Transverse colon (tissue), 4 donors: Measurements from ENCODE around the gene RFC2. TPM values are rescaled to one million over a fixed set of nuclear protein-coding genes. Genes with fewer than 3 reads are reported as not detected.

ENCODE experiments used
- DNase-seq: peaks from one replicate; pipeline ENCODE4 v3.0.0-alpha.2; 2019
- H3K27ac ChIP-seq, 4 donors: fragments of 200-600 bp; sonication (generic); 2 replicates each; pipeline ENCODE4 v1.5.1; 2016 to 2018; ENCODE audit warnings: inconsistent platforms in 4 of 4
- H3K27me3 ChIP-seq: fragments of 200-600 bp; sonication (generic); 2 replicates; pipeline ENCODE4 v1.5.1; 2017; ENCODE audit warnings: inconsistent platforms
- H3K36me3 ChIP-seq, 4 donors: fragments of 200-600 bp; sonication (generic); 2 replicates each; pipeline ENCODE4 v1.5.1; 2017 to 2019; ENCODE audit warnings: inconsistent platforms in 4 of 4
- H3K4me1 ChIP-seq, 4 donors: fragments of 200-600 bp; sonication (generic); 2 replicates each; pipeline ENCODE4 v1.5.1; 2017 to 2020; ENCODE audit warnings: inconsistent platforms in 4 of 4
- H3K4me3 ChIP-seq, 4 donors: fragments of 200-600 bp; sonication (generic); 1 replicate in 1 of 4; 2 replicates in 3 of 4; pipeline versions ENCODE4 v1.5.1 to v1.6.1; 2017 to 2019; ENCODE audit warnings: inconsistent platforms in 4 of 4
- H3K9me3 ChIP-seq, 2 donors: fragments of 200-600 bp; sonication (generic); 2 replicates each; pipeline ENCODE4 v1.5.1; 2017 to 2019; ENCODE audit warnings: inconsistent platforms in 2 of 2
- CTCF ChIP-seq, 5 experiments: fragments of 200-600 bp in 3 of 5; fragments of 450-650 bp in 2 of 5; sonication (generic) in 3 of 5; IDR thresholded peaks; 1 replicate in 2 of 5; 2 replicates in 3 of 5; pipeline ENCODE4 v1.5.1; 2016 to 2017; ENCODE audit warnings: antibody characterized with exemption in 5 of 5, inconsistent platforms in 3 of 5, mild to moderate bottlenecking in 2 of 5, moderate library complexity in 1 of 5
- EP300 ChIP-seq: sonication (generic); formaldehyde crosslinking; IDR thresholded peaks from one replicate; pipeline ENCODE4 v1.6.1; 2017; ENCODE audit warnings: antibody characterized with exemption, low read depth
- POLR2A ChIP-seq: fragments of 450-650 bp; IDR thresholded peaks from one replicate; pipeline ENCODE4 v1.6.1; 2016; ENCODE audit warnings: antibody characterized with exemption, mild to moderate bottlenecking, moderate library complexity
- POLR2AphosphoS5 ChIP-seq, 3 donors: sonication (generic); formaldehyde crosslinking; IDR thresholded peaks; one replicate each; pipeline ENCODE4 v1.6.1; 2016; ENCODE audit warnings: antibody characterized with exemption in 3 of 3
- WGBS, 2 donors: methylation state at CpG; one replicate each; pipeline ENCODE4 v1.1.5; 2018; ENCODE audit warnings: low coverage in 1 of 2; 5-methylcytosine and 5-hydroxymethylcytosine counted together
- in situ Hi-C, 4 donors: fragments of 200-750 bp; cut with MboI; loops; one replicate each; pipeline versions ENCODE4 v1.15.0 to v1.15.1; 2017; ENCODE audit warnings: low sequenced_read_pairs in 3 of 4, low pct_ligation_motif_present in 1 of 4, low pct_unique_long_range_greater_than_20kb in 1 of 4
- intact Hi-C: fragments of 100-400 bp; cut with DNase I; formaldehyde crosslinking; loops from one replicate; pipeline ENCODE4 v1.15.1; 2023; ENCODE audit warnings: low total_unique reads
- total RNA-seq, 4 donors: library from RNA; depleted of rRNA; stranded (reverse); fragments of >200 nt; gene quantifications; one replicate each; pipeline ENCODE4 v1.1.0, GENCODE V29; 2016

The RFC2 gene
- total RNA-seq, result 10 to 100 TPM in 2 of 4 donors, 1 to 10 TPM in 2; 6.7 to 17.3 (median 9.3) TPM

- peak; percentile 82 for TF ChIP-seq POLR2A
- TF ChIP-seq POLR2AphosphoS5 (IDR thresholded peaks at IDR 0.05), result peak; percentile 90 to 95 (median 93)
- peak; percentile 57 for TF ChIP-seq EP300
- TF ChIP-seq CTCF (IDR thresholded peaks at IDR 0.05), result peak; percentile 24 to 90 (median 45)
- 0% methylated on average over 46 of the region's 75 CpGs; no CpG with 5 or more reads in 1 of the 2 donors for WGBS, 2 donors
Measured at GRCh38 chr7:74254129-74254857, at the start of gene RFC2. Gene RFC2 (minus strand): TSS chr7:74254399. CDS start chr7:74254383, 16 bp downstream.

DNA sequence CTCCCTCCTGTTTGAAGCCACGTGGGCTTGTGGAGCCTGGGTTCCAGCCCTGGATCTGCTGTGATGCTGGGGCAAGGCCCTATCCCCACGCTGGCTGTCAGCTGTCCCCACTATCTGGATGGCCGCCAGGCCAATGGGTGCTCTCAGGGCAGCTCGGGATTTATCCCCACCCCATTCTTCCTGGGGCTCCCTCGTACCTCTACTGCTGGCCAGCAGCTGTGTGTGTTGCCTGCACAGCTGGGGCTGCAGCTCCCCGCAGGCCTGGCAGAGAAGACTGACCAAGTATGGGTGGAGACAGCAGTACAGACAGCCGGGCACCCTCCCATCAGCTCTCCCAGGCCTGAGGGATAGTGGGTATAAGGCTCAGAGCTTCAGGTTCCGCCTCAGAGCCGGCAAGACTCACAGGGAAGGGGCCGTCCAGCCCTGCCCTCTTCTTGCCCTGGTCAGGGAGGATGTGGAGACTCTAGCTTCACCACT is 48.6 kb upstream of the RFC2 start:
- DNase-seq, result no peak
- no peaks in the 10 kb centered on the region for H3K27me3 ChIP-seq
- TF ChIP-seq POLR2AphosphoS5 (IDR thresholded peaks at IDR 0.05) (no peak), EP300 (no peak), POLR2A (no peak), CTCF (IDR thresholded peaks at IDR 0.05) (no peak)
- intact Hi-C loops (no loop called here), in situ Hi-C loops (no loop called here)
- no peaks in the 10 kb centered on the region for H3K36me3 ChIP-seq
- no peaks in the 10 kb centered on the region for H3K9me3 ChIP-seq
- H3K4me3 ChIP-seq, result no peak overlapping the region
- 66% methylated on average over 10 of the region's 10 CpGs; no CpG with 5 or more reads in 1 of the 2 donors for WGBS, 2 donors
- peaks cover 16 to 31% (median 22%) of the 10 kb centered on the region in 4 donors for H3K4me1 ChIP-seq
- H3K27ac ChIP-seq, result no peak overlapping the region

More at GRCh38 chr7:74254129-74254857, at the start of gene RFC2:
- peak; percentile 98 for DNase-seq
- H3K9me3 ChIP-seq, result no peaks in the 10 kb centered on the region
- peak within 1 kb of the TSS; percentile 61 to 91 (median 69) for H3K4me3 ChIP-seq
- peak within 1 kb of the TSS; percentile 94 to 99 (median 97) for H3K27ac ChIP-seq
- no peaks in the 10 kb centered on the region for H3K27me3 ChIP-seq
- in situ Hi-C loops, result no loop called here
- H3K36me3 ChIP-seq, result peaks cover 0 to 9% (median 4%) of the 10 kb centered on the region in 4 donors
- H3K4me1 ChIP-seq, result peaks cover 6 to 35% (median 22%) of the 10 kb centered on the region in 4 donors
- intact Hi-C loops, result no loop called here

DNA sequence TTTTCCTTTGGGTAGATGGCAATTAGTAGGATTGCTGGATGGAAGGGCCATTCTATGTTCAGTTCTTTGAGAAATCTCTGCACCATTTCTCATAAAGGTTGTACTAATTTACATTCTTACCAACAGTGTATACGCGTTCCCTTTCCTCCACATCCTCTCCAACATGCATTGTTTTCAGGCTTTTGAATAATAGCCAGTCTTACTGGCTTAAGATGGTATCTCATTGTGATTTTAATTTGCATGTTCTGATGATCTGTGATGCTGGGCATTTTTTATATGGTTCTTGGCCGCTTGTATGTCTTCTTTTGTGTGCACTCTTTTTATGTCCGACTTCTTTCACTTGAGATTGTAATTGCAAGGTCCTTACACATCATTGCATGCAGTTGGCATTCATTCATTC is 46.7 kb upstream of the RFC2 start:
- intact Hi-C loops, result no loop called here
- H3K9me3 ChIP-seq, result no peaks in the 10 kb centered on the region
- in situ Hi-C loops, result no loop called here
- peaks cover 0 to 12% (median 7%) of the 10 kb centered on the region in 4 donors for H3K4me1 ChIP-seq
- no peak overlapping the region for H3K27ac ChIP-seq
- no peak overlapping the region for H3K4me3 ChIP-seq
- H3K27me3 ChIP-seq, result no peaks in the 10 kb centered on the region
- no peaks in the 10 kb centered on the region for H3K36me3 ChIP-seq
- no peak for TF ChIP-seq EP300
- TF ChIP-seq CTCF (IDR thresholded peaks at IDR 0.05), result no peak
- no peak for TF ChIP-seq POLR2A
- TF ChIP-seq POLR2AphosphoS5 (IDR thresholded peaks at IDR 0.05), result no peak
- WGBS, 2 donors, result 89 to 94% methylated on average over 4 of the region's 4 CpGs
- DNase-seq, result no peak

DNA sequence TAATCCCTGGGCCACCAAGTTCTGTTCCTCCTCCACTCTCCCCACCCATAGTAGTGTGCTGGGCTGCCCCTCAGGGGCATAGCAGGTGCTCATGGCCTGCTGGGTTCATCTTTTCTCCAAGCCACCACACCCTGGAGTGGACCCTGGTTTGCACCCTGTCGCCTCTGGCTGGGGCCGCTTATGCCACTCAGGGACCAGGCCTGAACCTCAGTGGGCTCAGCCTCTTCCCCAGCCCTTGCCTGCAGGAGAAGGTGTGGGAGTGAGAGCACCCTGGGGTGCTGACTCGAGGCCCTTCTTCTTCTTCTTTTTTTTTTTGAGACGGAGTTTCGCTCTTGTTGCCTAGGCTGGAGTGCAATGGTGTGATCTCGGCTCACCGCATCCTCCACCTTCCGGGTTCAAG is 45.2 kb upstream of the RFC2 start:
- no peak overlapping the region for H3K27ac ChIP-seq
- TF ChIP-seq CTCF (IDR thresholded peaks at IDR 0.05), result no peak
- TF ChIP-seq POLR2AphosphoS5 (IDR thresholded peaks at IDR 0.05), result no peak
- no peak for TF ChIP-seq EP300
- no peak for TF ChIP-seq POLR2A
- no peaks in the 10 kb centered on the region for H3K36me3 ChIP-seq
- H3K9me3 ChIP-seq, result no peaks in the 10 kb centered on the region
- 93% methylated on average over 8 of the region's 8 CpGs; no CpG with 5 or more reads in 1 of the 2 donors for WGBS, 2 donors
- H3K4me1 ChIP-seq, result peaks cover 11 to 24% (median 15%) of the 10 kb centered on the region in 4 donors
- H3K27me3 ChIP-seq, result no peaks in the 10 kb centered on the region
- intact Hi-C loops, result loop anchor here (10.0 kb wide), 1 partner anchor 95 kb away; no protein-coding TSS in a partner anchor
- in situ Hi-C loops, result no loop called here
- no peak overlapping the region for H3K4me3 ChIP-seq
- no peak for DNase-seq
